ENCODE results near the gene CD79A.

- no peak for TF ChIP-seq POLR2AphosphoS5 (IDR thresholded peaks at IDR 0.05)
- TF ChIP-seq CTCF (IDR thresholded peaks at IDR 0.05): no peak
Observed at GRCh38 chr19:41909706-41910105, 32.6 kb downstream of the CD79A start.
